DMS153 treated with DMSO at 0.1 percent for 48 hours (cell line): ENCODE measurements around the gene TRDMT1.

ENCODE experiments used
- DNase-seq: peaks from one replicate; lab custom pipeline; 2025; ENCODE audit not compliant: unreplicated experiment; lab: John Stamatoyannopoulos, UW

Gene TRDMT1

DNA sequence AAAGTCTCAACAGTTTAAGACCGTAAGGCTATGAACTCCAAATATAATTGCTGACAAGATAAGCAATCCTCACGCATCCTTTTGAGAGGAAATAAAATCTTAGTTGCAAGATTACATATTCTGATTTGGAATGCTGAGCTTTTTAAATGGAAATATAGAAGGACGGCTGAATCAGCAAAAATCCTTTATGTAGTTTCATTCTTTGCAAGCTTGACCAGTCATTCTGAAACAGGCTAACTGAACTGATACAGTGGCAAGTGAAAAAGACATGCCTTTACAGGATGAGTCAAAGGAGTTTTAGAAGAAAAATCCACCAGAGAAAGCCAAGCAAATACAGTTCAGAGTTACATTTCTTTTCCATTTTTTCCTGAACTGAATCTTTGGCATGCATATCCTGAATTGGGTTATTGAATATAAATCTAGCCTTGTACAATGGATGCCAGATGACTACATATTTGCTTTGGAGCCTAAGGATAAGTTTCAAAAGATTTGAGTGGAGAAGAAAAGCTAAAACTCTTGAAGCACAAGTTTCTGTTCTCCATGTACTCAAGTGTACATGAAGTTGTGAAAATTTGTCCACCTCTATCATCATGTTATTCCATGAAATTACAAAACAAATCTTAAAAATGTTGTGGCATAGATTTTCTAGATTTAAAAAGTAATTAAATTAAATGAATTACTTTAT lies 30.9 kb upstream of the TRDMT1 start:
- DNase-seq, result no peak

DNA sequence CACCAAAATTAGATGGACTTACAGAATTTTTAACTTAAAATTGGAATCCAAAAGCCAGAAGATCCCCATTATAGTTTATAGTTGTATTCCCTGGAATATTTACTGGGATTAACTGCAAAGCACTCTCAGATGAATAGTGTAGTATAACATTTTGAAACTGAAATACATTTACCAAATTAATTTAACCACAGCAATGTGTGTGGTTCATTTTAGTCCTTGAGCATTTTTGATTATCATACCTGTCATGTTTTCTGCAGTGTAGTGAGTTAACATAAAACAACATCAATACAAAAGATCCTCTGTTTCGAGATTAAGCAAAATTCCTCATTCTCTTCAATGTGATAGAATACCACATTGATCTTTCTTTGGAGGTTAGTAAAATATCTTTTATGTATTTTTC lies 30.3 kb upstream of the TRDMT1 start:
- no peak for DNase-seq

DNA sequence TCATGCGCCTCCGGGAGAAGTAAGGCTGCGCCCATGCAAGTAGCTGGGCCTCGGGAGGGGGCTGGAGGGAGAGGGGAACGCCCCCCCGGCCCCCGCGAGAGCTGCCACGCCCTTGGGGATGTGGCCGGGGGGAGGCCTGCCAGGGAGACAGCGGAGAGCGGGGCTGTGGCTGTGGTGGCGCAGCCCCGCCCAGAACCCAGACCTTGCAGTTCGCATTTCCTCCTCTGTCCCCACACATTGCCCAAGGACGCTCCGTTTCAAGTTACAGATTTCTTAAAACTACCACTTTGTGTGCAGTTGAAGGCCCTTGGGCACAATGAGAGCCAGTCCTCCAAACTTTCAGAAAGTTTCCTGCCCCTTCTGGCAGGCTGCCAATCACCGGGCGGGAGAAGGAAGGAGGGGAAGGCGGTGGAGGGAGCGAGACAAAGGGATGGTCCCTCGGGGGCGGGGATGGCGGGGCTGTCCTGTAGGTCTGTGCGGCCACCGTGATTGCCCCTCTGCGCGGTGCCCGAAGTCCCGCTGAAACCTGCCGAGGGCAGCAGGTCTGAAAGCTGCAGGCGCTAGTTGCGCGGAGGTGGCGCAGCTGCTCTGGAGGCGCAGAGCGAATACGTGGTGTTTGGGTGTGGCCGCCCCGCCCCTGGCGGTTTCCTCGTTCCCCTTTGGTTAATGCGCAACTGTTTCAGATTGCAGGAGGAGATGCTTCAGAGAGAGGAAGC lies 28.7 kb upstream of the TRDMT1 start:
- DNase-seq, result peak; percentile 11

DNA sequence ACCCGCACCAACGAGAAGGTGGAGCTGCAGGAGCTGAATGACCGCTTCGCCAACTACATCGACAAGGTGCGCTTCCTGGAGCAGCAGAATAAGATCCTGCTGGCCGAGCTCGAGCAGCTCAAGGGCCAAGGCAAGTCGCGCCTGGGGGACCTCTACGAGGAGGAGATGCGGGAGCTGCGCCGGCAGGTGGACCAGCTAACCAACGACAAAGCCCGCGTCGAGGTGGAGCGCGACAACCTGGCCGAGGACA lies 28.2 kb upstream of the TRDMT1 start:
- no peak for DNase-seq

DNA sequence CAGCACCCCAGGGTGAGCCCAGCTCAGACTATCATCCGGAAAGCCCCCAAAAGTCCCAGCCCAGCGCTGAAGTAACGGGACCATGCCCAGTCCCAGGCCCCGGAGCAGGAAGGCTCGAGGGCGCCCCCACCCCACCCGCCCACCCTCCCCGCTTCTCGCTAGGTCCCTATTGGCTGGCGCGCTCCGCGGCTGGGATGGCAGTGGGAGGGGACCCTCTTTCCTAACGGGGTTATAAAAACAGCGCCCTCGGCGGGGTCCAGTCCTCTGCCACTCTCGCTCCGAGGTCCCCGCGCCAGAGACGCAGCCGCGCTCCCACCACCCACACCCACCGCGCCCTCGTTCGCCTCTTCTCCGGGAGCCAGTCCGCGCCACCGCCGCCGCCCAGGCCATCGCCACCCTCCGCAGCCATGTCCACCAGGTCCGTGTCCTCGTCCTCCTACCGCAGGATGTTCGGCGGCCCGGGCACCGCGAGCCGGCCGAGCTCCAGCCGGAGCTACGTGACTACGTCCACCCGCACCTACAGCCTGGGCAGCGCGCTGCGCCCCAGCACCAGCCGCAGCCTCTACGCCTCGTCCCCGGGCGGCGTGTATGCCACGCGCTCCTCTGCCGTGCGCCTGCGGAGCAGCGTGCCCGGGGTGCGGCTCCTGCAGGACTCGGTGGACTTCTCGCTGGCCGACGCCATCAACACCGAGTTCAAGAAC lies 27.7 kb upstream of the TRDMT1 start:
- no peak for DNase-seq

DNA sequence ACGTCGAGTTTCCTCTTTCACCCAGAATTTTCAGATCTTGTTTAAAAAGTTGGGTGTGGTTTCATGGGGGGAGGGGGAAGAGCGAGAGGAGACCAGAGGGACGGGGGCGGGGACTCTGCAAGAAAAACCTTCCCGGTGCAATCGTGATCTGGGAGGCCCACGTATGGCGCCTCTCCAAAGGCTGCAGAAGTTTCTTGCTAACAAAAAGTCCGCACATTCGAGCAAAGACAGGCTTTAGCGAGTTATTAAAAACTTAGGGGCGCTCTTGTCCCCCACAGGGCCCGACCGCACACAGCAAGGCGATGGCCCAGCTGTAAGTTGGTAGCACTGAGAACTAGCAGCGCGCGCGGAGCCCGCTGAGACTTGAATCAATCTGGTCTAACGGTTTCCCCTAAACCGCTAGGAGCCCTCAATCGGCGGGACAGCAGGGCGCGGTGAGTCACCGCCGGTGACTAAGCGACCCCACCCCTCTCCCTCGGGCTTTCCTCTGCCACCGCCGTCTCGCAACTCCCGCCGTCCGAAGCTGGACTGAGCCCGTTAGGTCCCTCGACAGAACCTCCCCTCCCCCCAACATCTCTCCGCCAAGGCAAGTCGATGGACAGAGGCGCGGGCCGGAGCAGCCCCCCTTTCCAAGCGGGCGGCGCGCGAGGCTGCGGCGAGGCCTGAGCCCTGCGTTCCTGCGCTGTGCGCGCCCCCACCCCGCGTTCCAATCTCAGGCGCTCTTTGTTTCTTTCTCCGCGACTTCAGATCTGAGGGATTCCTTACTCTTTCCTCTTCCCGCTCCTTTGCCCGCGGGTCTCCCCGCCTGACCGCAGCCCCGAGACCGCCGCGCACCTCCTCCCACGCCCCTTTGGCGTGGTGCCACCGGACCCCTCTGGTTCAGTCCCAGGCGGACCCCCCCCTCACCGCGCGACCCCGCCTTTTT lies 26.9 kb upstream of the TRDMT1 start, which contains the start of gene VIM:
Gene VIM (plus strand): TSS at position 151 of the 925 bp plus-strand sequence. CDS start 1,182 bp downstream, outside the sequence.
- no peak for DNase-seq

DNA sequence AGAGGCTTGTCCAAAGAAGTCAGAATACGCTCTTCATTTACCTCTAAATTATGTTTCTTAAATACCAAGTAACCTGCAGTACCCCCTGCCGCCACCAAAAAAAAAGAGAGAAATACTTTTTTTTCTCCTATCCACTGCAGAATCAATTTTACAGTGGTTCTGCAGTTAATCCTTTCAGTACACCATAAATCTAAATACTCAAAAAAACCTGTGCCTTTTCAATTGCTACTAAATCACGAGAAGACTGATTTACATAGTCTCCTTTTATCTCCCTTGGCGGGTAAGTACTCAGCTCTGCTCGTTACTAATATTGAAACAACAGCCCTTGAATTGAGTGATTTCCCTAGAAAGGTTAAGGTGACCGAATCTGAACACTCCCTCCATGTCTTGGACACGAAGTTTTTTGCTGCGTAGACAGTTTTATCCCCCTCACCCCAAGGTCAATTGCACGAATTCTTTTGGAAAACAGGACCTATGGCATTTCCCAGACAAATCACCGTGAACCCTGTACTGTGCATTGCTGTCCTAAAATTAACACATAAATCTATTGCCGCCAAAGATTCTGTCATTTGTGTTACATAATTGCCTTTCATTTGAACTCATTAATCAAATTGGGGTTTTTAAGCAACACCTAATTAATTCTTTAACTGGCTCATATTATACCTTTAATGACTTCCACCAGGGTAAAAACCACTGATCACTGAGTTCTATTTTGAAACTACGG lies 26.1 kb upstream of the TRDMT1 start:
- DNase-seq, result no peak

DNA sequence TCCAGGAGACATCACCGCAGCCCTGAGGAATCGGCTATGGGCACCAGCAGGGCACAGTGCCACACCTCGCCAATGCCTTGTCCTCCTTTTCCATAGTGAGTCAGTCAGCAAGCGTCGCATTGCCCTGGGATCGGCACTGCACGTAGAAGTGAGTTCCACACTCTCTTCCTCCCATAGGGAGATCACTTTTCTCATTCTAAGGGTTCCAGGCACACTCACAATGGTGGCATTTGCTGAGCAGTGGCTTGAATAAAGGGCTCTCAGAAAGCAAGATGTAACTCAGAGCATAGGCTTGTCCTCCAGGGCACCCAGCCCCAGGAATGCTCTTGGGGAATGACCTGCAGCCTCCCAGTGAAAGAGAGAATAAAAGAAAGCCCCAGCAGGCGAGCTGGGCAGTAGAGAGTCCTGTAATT lies 25.4 kb upstream of the TRDMT1 start:
- DNase-seq, result no peak

DNA sequence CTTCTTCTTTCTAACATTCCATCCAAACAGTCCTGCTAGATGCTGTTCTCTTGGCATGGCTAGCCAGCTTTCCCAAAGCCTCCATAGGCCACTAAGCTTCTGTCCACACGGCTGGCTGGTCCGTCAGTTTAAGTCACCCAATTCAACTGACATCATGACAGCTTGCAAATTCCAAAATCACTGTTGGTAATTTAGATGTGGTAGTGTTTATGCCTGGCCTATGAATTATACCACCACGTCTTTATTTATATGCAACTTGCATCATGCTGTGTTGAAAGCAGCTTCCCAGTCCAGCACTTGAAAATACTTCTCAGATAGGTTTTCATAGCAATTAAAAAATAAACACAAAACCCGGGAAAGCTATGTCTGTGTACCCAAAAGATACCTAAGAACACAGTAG lies 24.3 kb upstream of the TRDMT1 start:
- DNase-seq, result no peak

DNA sequence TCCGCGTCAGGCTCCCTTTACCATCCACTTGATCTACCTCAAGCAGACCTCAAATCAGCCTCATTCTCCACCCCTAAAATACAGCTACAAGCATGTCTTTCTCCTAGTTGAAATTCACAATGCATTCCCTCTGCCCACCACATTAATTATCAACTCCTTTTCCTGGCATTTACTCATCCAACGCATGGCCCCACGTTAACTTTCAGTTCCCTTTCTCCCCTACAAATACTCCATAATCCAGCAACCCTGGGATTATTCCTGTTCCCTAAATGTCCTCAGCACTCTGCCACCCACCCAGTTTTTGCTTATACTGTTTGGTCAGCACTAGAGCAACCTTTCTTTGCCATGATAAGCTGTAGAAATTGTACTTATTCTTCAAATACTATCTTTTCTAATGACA lies 20.9 kb upstream of the TRDMT1 start:
- DNase-seq, result no peak

DNA sequence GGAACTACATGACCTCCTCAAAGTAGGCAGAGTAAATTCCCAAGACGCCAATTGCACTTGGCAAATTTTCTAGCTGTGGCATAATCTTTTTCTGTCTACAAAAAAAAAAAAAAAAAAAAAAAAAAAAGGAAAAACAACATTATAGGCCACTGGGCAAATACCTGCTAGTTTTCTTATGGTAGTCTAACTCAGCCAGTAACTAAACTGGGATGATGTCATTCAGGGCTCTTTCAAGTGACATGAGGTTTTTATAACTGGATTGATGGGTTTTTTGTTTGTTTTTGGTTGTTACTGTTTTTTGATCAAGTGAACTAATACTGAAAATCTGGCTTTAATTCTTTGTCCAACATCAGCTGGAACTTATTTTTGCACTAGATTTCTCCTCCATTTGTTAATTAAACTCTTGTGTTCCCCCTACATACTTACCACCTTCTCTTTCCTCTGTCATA lies 19.2 kb upstream of the TRDMT1 start:
- DNase-seq, result no peak

DNA sequence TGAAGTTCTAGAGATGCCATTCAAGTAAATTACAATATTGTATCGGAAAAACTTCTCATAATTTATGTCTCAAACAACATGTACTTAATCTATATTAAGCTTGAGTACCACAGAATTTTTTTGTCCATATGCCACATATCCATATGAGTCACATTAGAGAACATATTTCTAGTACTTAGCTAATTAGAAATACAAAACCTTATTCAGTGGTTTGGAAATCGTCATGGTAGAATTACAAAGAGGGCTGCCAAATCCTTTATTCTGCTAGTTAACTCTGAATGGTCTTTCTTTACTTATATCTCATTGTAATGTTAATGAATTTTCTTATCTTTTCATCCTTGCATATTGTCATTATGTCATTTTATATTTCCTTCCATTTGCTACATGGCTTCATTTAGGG lies 17.6 kb upstream of the TRDMT1 start:
- no peak for DNase-seq

DNA sequence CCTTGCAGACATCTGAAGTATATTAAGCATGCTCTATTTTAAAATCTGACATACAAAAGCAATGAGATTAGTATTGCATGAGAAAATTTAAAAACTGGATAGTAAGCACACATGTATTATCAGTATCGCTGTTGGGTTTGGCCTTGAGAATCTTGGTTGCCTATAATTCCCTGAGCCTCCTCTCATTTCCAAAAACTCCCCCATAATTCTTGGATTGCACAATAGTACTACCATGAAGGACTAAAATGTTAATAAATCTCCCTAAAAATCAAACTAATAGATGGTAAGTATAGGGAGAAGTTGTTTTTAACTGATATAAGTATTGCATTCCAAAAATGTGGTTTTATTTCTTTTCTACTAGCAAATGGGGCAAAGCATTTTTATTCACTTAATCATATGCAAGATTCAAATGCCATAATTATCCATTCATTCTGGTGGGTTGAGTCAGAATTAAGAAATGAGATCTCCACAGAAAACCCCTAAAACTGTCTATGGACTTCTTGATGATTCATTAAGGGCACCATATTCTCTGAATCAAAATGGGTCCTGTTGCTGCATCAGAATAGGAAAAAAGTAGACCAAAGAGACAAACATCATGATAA lies 16.3 kb upstream of the TRDMT1 start:
- no peak for DNase-seq

DNA sequence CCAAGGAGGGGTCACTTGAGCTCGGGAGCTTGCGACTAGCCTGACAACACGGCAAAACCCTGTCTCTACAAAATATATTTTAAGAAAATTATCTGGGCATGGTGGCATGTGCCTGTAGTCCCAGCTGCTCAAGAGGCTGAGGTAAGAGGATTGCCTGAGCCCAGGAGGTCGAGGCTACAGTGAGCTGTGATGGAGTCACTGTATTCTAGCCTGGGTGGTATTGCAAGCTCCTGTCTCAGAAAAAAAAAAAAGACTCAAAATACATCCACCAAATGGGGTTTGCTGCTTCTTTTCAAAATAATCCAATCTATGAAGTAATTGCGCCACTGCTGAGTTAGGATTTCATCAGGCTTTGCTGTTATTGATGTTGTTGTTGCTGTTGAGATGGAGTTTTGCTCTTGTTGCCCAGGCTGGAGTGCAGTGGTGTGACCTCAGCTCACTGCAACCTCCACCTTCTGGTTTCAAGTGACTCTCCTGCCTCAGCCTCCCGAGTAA lies 15.5 kb upstream of the TRDMT1 start:
- DNase-seq, result no peak

DNA sequence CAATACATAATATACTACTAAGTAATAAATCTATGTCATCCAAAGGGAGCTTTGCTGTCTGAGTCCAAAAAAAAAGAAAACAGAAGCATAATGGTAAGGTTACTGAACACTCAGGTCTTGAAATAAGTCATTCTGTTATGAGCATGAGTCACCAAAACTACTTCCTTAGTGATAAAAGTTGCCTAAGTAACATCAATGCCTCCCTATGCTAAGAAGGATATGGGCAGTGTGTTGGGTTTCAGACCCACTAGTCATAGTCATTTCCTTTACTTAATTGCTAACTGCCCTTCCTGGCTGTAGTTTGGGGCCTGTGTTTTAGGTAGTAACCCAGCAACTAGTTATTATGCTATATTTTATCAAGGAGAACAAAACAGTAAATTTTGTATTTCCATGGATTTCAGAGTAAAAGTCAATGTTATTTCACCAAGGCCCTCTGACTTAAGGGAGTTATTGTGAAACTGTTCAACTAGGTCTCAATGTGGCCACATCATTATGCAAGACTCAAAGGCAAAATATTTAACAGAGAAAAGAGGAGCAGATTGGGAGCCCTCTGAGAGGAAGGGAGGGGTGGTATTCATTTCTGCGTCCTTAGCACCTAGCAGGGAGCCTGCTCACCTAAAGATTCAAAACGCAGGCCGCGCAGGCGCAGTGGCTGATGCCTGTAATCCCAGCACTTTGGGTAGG lies 14.9 kb upstream of the TRDMT1 start:
- DNase-seq, result no peak

DNA sequence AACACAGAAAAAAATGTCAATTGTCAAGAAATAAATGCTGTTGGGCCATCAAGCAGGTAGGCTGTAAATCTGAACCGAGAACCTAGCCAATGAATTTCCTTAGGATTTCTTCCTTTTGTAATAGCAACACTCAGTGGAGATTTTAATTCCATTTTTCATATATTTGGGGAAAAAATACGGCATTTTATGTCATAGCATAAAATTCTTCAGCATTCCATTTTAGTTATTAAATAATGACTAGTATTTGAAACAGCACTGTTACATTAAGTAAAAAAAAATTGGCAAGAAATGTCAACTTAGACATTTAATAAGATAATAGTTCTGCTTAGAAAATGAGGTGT lies 14.3 kb upstream of the TRDMT1 start:
- DNase-seq, result no peak

DNA sequence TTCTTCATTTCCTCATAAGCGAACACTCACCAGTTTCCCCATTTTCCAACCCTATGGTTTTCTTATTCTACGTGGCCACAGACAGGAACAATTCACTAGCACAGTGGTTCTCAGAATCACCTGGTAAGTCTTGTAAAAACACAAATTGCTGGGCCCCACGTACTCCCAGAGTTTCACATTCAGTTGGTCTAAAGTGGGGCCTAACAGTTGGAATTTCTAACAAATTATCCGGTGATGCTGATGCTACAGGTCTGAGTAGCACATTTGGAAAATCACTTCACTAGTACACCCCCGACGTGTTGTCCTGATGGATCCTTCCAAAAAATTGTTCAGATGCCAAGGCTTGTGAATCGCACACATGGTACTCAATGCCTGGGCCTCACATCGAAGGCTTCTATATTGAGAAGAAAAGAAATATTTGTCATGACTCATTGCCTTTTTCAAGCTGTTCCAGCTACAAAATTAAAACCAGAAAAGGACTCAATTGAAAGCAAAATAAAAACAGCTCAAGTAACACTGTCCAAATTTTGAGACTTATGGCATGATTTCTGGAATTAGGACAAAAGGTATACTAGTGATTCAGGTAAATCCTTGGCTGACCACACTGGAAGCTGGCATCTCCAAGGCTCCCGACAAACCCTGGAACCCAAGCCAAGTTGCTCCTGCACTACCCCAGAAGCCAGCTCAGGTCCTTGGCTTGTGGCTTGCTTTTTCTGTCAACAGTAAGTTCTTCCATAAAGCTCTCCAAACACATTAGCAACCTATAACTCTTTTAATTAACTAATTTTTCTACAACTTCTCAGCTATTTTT lies 13.7 kb upstream of the TRDMT1 start:
- no peak for DNase-seq

DNA sequence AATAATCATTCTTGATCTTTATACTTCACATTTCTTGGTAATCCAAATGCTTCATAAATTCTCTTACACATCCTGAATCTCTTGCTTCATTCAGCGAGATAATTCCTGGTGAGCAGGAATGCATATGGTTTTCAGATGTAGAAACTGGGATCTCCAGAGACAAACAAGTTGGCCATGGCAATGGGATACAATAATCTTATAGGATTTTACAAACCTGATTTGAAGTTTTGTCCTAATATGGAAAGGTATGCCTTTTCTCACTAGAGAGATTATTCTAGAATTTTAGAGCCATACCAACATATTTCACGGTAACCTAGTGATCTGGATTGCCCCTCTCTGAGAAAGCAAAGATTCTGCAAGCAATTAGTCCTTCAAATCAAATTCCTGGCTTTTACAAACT lies 13.1 kb upstream of the TRDMT1 start:
- no peak for DNase-seq
